Panc1 (cell line): ENCODE measurements around the gene CPA1.

Source experiments
- CTCF ChIP-seq: fragments of 450-650 bp; IDR thresholded peaks from 2 replicates; pipeline ENCODE4 v1.5.1; 2017; ENCODE audit warnings: mild to moderate bottlenecking
- POLR2AphosphoS5 ChIP-seq: IDR thresholded peaks from 2 replicates; pipeline ENCODE4 v1.6.1; 2012; ENCODE audit warnings: mild to moderate bottlenecking, low read depth, low read length, moderate library complexity
- REST ChIP-seq, 2 experiments: IDR thresholded peaks; 2 replicates each; pipeline ENCODE4 v1.6.1; 2011 to 2012; ENCODE audit warnings: low read depth in 2 of 2, control low read depth in 1 of 2, low read length in 1 of 2, mild to moderate bottlenecking in 1 of 2, moderate library complexity in 1 of 2; ENCODE audit not compliant: insufficient read depth in 1 of 2

- no peak for TF ChIP-seq CTCF
- TF ChIP-seq POLR2AphosphoS5, result no peak
- no peak for TF ChIP-seq REST (IDR thresholded peaks at IDR 0.05; ENCODE audit: insufficient read depth in 1 of 2, low read depth in 2 of 2, low read length in 1 of 2)
Measured at GRCh38 chr7:130361681-130362080, 18.6 kb upstream of the CPA1 start.
